ENCODE data around the gene CLDN9. TPM values are rescaled to one million over a fixed set of nuclear protein-coding genes. Genes with fewer than 3 reads are reported as not detected.
A peak's percentile ranks its signal among the peaks of the same experiment; 100 is the strongest.
"Not testable (repeated sequence)": the region's sequence is repeated elsewhere in the genome, so short reads cannot be mapped to it uniquely, and the experiment has no call there.

CLDN9 gene
- total RNA-seq, 1 donor from 2014 or later: 2.3 TPM

DNA sequence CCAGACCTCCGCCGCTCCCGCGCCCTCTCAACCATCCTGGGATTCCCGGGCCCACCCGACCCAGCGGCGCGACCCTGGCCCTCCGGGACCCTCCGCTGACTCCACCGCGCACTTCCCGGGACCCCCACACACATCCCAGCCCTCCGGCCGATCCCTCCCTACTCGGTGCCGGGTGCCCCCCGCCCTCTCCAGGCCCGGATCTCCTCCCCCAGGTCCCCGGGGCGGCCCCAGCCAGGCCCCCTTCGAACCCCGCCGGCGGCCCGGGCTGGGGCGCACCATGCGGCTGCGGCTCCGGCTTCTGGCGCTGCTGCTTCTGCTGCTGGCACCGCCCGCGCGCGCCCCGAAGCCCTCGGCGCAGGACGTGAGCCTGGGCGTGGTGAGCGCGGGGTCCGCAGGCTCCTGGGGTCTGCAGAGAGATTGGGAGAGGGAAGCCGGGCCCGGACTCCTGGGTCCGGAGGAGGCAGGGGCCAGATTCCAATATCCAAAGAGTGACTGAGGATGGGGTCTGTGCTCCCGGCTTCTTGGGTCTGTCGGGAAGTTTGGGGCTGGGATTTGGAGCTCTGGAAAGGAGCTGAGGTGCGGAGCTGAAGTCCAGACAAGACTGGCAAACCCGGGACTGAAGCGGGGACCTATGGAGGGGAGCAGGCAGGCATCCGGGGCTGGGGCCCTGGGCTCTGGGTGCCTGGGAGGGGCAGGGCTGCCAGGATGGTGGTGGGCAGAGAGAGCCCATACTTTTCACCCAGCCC lies 34.1 kb downstream of the CLDN9 start:
- DNase-seq (ENCODE audit: low spot score): no peak
- intact Hi-C loops (cut with DNase I): no loop called here

DNA sequence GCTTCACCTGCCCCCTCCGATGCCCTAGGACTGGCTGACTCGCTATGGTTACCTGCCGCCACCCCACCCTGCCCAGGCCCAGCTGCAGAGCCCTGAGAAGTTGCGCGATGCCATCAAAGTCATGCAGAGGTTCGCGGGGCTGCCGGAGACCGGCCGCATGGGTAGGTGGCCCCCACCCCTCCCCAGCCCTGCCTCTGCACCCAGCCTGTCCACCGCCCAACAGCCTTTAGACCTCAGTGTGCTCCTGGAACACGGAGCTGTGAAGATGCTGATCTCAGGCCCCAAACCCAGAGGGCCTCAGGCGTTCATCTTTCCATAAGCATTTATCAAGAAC lies 34.6 kb downstream of the CLDN9 start:
- intact Hi-C loops (cut with DNase I): no loop called here
- DNase-seq (ENCODE audit: low spot score): no peak

DNA sequence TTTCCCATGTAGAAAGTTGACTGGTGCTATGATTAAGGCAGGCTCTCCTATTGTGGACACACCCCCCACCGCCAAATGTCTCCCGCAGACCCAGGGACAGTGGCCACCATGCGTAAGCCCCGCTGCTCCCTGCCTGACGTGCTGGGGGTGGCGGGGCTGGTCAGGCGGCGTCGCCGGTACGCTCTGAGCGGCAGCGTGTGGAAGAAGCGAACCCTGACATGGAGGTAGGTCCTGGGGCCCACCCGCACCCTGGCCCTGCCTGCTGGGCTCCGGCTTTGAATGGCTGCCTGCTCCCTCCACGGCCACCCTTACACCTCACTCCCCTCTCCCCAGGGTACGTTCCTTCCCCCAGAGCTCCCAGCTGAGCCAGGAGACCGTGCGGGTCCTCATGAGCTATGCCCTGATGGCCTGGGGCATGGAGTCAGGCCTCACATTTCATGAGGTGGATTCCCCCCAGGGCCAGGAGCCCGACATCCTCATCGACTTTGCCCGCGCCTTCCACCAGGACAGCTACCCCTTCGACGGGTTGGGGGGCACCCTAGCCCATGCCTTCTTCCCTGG lies 37.3 kb downstream of the CLDN9 start:
- no peak for DNase-seq (ENCODE audit: low spot score)
- intact Hi-C loops (cut with DNase I): no loop called here

DNA sequence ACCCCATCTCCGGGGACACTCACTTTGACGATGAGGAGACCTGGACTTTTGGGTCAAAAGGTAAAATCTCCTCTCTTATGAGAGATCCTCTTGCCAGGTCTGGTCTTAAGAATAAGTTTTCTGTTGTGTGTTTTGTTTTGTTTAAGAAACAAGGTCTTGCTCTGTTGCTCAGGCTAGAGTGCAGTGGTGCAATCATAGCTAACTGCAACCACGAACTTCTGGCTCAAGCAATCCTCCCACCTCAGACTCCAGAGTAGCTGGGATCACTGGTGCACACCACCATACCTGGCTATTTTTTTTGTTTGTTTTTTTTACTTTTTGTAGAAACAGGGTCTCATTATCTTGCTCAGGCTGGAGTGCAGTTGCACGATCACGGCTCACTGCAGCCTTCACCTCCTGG lies 37.8 kb downstream of the CLDN9 start:
- intact Hi-C loops (cut with DNase I): no loop called here
- DNase-seq (ENCODE audit: low spot score): no peak

- DNase-seq (ENCODE audit: low spot score): no peak
- intact Hi-C loops (cut with DNase I): no loop called here
Observed at GRCh38 chr16:3051009-3051408, 38.3 kb downstream of the CLDN9 start.

GRCh38 chr16:3051494-3051893 lies 38.8 kb downstream of the CLDN9 start:
- intact Hi-C loops (cut with DNase I): no loop called here
- no peak for DNase-seq (ENCODE audit: low spot score)

GRCh38 chr16:3052571-3053329 lies 40.0 kb downstream of the CLDN9 start:
- DNase-seq (ENCODE audit: low spot score); intact Hi-C loops (cut with DNase I): not testable (repeated sequence)

- DNase-seq (ENCODE audit: low spot score); intact Hi-C loops (cut with DNase I): not testable (repeated sequence)
Observed at GRCh38 chr16:3053330-3053710, 40.6 kb downstream of the CLDN9 start.

GRCh38 chr16:3054965-3055733 lies 42.4 kb downstream of the CLDN9 start:
- intact Hi-C loops (cut with DNase I): loop anchor here (5.0 kb wide), 1 partner anchor 112 kb away; no protein-coding TSS in a partner anchor
- peak; percentile 86 for DNase-seq (ENCODE audit: low spot score)

DNA sequence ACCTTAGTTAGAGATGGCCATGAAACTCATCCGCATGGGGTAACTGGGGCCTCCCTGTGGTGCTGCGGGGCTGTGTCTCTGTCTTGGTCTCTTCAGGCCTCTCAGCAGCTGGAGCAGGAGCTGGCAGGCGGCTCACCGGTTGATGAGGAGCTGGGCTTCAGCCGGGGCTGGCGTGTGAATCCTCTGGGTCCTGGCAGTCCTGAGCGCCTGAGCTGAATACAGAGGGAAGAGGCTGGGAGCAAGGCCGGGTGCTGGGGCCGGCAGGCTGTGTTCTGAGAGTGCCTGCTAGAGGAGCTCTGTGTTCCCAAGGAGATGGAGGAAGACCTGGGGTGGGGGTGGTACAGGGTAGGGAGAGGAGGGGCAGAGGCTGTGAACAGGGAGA lies 43.0 kb downstream of the CLDN9 start:
- intact Hi-C loops (cut with DNase I): loop anchor here (5.0 kb wide), 1 partner anchor 112 kb away; no protein-coding TSS in a partner anchor
- DNase-seq (ENCODE audit: low spot score): not testable (repeated sequence)

GRCh38 chr16:3056336-3057180 lies 43.8 kb downstream of the CLDN9 start:
- DNase-seq (ENCODE audit: low spot score): no peak
- intact Hi-C loops (cut with DNase I): loop anchor here (5.0 kb wide), 1 partner anchor 111 kb away; no protein-coding TSS in a partner anchor

DNA sequence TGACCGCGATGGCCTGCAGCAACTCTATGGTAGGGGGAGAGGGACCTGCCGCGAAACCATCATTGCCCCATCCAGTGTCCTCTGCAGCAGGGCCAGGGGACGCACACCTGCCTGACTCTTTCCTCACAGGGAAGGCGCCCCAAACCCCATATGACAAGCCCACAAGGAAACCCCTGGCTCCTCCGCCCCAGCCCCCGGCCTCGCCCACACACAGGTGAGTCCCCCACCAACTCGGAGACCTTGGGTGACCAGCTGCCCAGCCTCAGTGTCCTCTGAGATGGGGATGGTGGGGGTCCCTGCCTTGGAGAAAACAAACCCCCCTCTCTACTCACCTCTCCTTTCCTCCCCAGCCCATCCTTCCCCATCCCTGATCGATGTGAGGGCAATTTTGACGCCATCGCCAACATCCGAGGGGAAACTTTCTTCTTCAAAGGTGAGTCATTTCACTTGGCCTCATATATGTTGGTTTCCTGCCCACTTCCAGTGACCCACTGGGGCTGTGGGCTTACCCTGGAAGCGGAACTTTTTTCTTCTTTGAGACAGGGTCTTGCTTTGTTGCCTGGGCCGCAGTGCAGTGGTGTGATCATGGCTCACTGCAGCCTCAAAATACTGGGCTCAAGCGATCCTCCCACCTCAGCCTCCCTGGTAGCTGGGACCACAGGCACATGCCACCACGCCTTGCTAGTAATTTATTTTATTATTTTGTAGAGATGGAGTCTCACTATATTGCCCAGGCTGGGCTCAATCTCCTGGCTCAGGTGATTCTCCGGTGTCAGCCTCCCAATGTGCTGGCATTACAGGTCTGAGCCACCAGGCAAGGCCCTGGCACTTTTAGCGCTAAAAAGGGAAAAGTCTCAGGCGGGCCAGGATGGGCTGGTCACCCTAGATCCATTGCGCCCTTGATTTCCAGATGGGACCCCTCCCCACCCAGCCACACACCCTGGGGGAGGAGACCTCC lies 44.7 kb downstream of the CLDN9 start:
- no peak for DNase-seq (ENCODE audit: low spot score)
- intact Hi-C loops (cut with DNase I): loop anchor here (2.0 to 5.0 kb wide), 2 partner anchors 71 to 110 kb away; no protein-coding TSS in a partner anchor

- intact Hi-C loops (cut with DNase I): loop anchor here (2.0 to 5.0 kb wide), 2 partner anchors 70 to 109 kb away; no protein-coding TSS in a partner anchor
- peak; percentile 86 for DNase-seq (ENCODE audit: low spot score)
Observed at GRCh38 chr16:3058139-3059030, 45.7 kb downstream of the CLDN9 start.

- peak; percentile 95 for DNase-seq (ENCODE audit: low spot score)
- intact Hi-C loops (cut with DNase I): loop anchor here (2.0 to 5.0 kb wide), 2 partner anchors 70 to 108 kb away; no protein-coding TSS in a partner anchor
Observed at GRCh38 chr16:3059041-3059722, 46.5 kb downstream of the CLDN9 start.

GRCh38 chr16:3059723-3060242 lies 47.1 kb downstream of the CLDN9 start:
- intact Hi-C loops (cut with DNase I): loop anchor here (2.0 to 5.0 kb wide), 3 partner anchors 38 to 108 kb away; partner anchors contain the start of gene ZSCAN10
- DNase-seq (ENCODE audit: low spot score): no peak

Data from cardiac septum (tissue), 1 donor.